K562 (cell line): ENCODE measurements around the gene MND1. TPM values are rescaled to one million over a fixed set of nuclear protein-coding genes. Genes with fewer than 3 reads are reported as not detected.
A peak's percentile ranks its signal among the peaks of the same experiment; 100 is the strongest.

Source experiments
- CBFA2T3 ChIP-seq: fragments of 450-650 bp; IDR thresholded peaks from 2 replicates; pipeline ENCODE4 v1.6.1; 2017
- DPF2 ChIP-seq: fragments of 450-650 bp; IDR thresholded peaks from 2 replicates; pipeline ENCODE4 v1.6.1; 2016
- FOXK2 ChIP-seq, 2 experiments: fragments of 450-650 bp; IDR thresholded peaks in 1 of 2; conservative IDR thresholded peaks in 1 of 2; 2 replicates each; pipeline ENCODE4 v1.6.1; 2016; ENCODE audit warnings: low read depth in 2 of 2, mild to moderate bottlenecking in 1 of 2
- HDAC3 ChIP-seq: fragments of 450-650 bp; IDR thresholded peaks from 2 replicates; pipeline ENCODE4 v1.6.1; 2018; ENCODE audit warnings: borderline replicate concordance, mild to moderate bottlenecking, moderate library complexity; ENCODE audit not compliant: partially characterized antibody
- HINFP ChIP-seq: fragments of 450-650 bp; conservative IDR thresholded peaks from 2 replicates; pipeline ENCODE4 v1.6.1; 2016; ENCODE audit warnings: missing genetic modification characterization, low read depth, mild to moderate bottlenecking, control low read depth, missing compliant biosample characterization
- HMBOX1 ChIP-seq: sonication (generic); IDR thresholded peaks from 2 replicates; pipeline ENCODE4 v1.6.1; 2016
- KAT7 ChIP-seq: sonication (generic); formaldehyde crosslinking; IDR thresholded peaks from 2 replicates; pipeline ENCODE4 v1.8.0; 2022; ENCODE audit warnings: missing genetic modification reagents, mild to moderate bottlenecking, borderline replicate concordance
- MYNN ChIP-seq, 2 experiments: sonication (generic); formaldehyde crosslinking in 1 of 2; IDR thresholded peaks; 2 replicates each; pipeline versions ENCODE4 v1.5.0 to v1.6.1; 2016 to 2020; ENCODE audit warnings: antibody characterized with exemption in 1 of 2, missing genetic modification reagents in 1 of 2
- NCOA1 ChIP-seq: fragments of 450-650 bp; IDR thresholded peaks from 2 replicates; pipeline ENCODE4 v1.6.1; 2016; ENCODE audit warnings: low read depth
- TAL1 ChIP-seq: fragments of 450-650 bp; IDR thresholded peaks from 2 replicates; pipeline ENCODE4 v1.6.1; 2016; ENCODE audit warnings: mild to moderate bottlenecking
- TRIM24 ChIP-seq, 2 experiments: fragments of 450-650 bp; IDR thresholded peaks; 2 replicates each; pipeline ENCODE4 v1.6.1; 2016
- TSHZ1 ChIP-seq: fragments of 250-450 bp; sonication (Bioruptor Pico); IDR thresholded peaks from 2 replicates; pipeline ENCODE4 v1.4.0; 2020; ENCODE audit warnings: mild to moderate bottlenecking, moderate library complexity
- ZBTB40 ChIP-seq, 2 experiments: fragments of 450-650 bp in 1 of 2; sonication (generic) in 1 of 2; formaldehyde crosslinking in 1 of 2; IDR thresholded peaks; 2 replicates each; pipeline versions ENCODE4 v1.7.1 to v1.9.0; 2016 to 2022; ENCODE audit warnings: inconsistent platforms in 1 of 2, mild to moderate bottlenecking in 1 of 2, missing genetic modification reagents in 1 of 2
- polyA plus RNA-seq, 8 experiments: library from polyadenylated mRNA; depleted of rRNA in 4 of 8; stranded (reverse) in 5 of 8; unstranded in 3 of 8; fragments of >200 nt; fragmentation: Nextera tagmentation in 2 of 8; fragmentation: Illumina TruSeq in 1 of 8; extraction: Ambion mirVana in 2 of 8; extraction: Trizol in 1 of 8; gene quantifications; 2 replicates each; pipeline versions ENCODE4 v1.2.1 to v1.2.3, GENCODE V29; 2011 to 2014; ENCODE audit warnings: inconsistent platforms in 1 of 8, missing spikeins in 1 of 8
- total RNA-seq, 7 experiments: library from RNA; depleted of rRNA in 6 of 7; stranded (reverse); fragments of >200 nt in 6 of 7; fragmentation: Illumina TruSeq in 2 of 7; extraction: Trizol in 2 of 7; gene quantifications; 2 replicates each; pipeline versions ENCODE4 v1.2.1 to v1.2.3, GENCODE V29; 2011 to 2021; ENCODE audit warnings: low replicate concordance in 1 of 7

Gene MND1
- total and polyA plus RNA-seq, 9 of the 15 experiments (the other 6 are each of a cell fraction or from before 2014, with no cell fraction given), result 35.3 to 94.1 (median 59.9) TPM

- no peak for TF ChIP-seq TSHZ1 (CRISPR knock-in tag)
- 0 out of 2 replicates have a peak, but pooled peaks have one; percentile 41 for TF ChIP-seq HMBOX1
- peak; percentile 90 for TF ChIP-seq TAL1
- TF ChIP-seq FOXK2 (conservative IDR thresholded peaks at IDR 0.05 in 1 of 2, IDR thresholded peaks at IDR 0.05 in 1 of 2; ENCODE audit: low read depth in 2 of 2), result peak; percentile 86 to 88
- peak; percentile 65; the same call in 1 of the 2 replicates for TF ChIP-seq NCOA1
- 0 out of 2 replicates have a peak, but pooled peaks have one; percentile 14 for TF ChIP-seq ZBTB40 (IDR thresholded peaks at IDR 0.05)
- no peak for TF ChIP-seq ZBTB40 (CRISPR knock-in tag; IDR thresholded peaks at IDR 0.05)
- TF ChIP-seq TRIM24 (IDR thresholded peaks at IDR 0.05), result peak; percentile 72 to 78
- peak; percentile 79 for TF ChIP-seq HDAC3
- peak; percentile 96 for TF ChIP-seq CBFA2T3
- TF ChIP-seq KAT7, result no peak
- TF ChIP-seq DPF2, result peak; percentile 96
- TF ChIP-seq MYNN (IDR thresholded peaks at IDR 0.05), result 0 out of 2 replicates have a peak, but pooled peaks have one; percentile 49
- TF ChIP-seq MYNN (CRISPR knock-in tag; IDR thresholded peaks at IDR 0.05), result no peak
- TF ChIP-seq HINFP (tag), result no peak
These were observed 119.6 kb downstream of the MND1 start (continued) for GRCh38 chr4:153464068-153464467.
